GM12872 (cell line): ENCODE data around the gene EML1.

Experiments
- CTCF ChIP-seq: IDR thresholded peaks from 3 replicates; pipeline ENCODE4 v1.5.1; 2011; ENCODE audit warnings: low read depth, mild to moderate bottlenecking, low read length, moderate library complexity; ENCODE audit not compliant: insufficient read depth

The EML1 gene

GRCh38 chr14:99794151-99794780, 1.1 kb downstream of the EML1 start:
- no peak for TF ChIP-seq CTCF

- TF ChIP-seq CTCF: no peak
Observed at GRCh38 chr14:99795046-99795445, 1.8 kb downstream of the EML1 start.

- TF ChIP-seq CTCF: no peak
Observed at GRCh38 chr14:99797231-99797630, 4.0 kb downstream of the EML1 start.

- no peak for TF ChIP-seq CTCF
Observed at GRCh38 chr14:99800781-99801180, 7.6 kb downstream of the EML1 start.

GRCh38 chr14:99802301-99803105, 9.3 kb downstream of the EML1 start:
- no peak for TF ChIP-seq CTCF

GRCh38 chr14:99803106-99803775, 10.0 kb downstream of the EML1 start:
- no peak for TF ChIP-seq CTCF

- TF ChIP-seq CTCF: no peak
Observed at GRCh38 chr14:99803803-99804202, 10.6 kb downstream of the EML1 start.
